NCI-H2196 treated with DMSO at 0.1 percent for 48 hours (cell line): ENCODE data around the gene MYO3B.
"Not testable (repeated sequence)": the region's sequence is repeated elsewhere in the genome, so short reads cannot be mapped to it uniquely, and the experiment has no call there.

ENCODE experiments used
- DNase-seq: peaks from one replicate; lab custom pipeline; 2025; ENCODE audit not compliant: unreplicated experiment; lab: John Stamatoyannopoulos, UW

MYO3B gene

DNA sequence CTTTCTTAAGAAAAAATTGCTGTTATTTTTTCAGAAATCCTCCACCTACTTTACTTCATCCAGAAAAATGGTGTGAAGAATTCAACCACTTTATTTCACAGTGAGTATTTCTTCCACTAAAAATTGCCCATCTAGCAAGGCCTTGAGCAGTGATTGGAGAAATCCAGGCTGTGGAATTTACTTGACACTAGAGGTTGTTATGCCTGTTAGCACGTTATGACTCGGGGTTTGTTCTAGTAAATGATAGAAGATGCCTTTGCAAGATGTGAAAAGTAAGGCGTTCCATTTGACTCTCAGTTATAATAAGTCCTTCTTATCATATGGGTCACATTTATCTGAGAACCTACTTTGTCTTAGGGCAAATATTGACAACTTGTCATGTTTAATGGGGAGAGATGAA lies 157.4 kb downstream of the MYO3B start:
- no peak for DNase-seq

DNA sequence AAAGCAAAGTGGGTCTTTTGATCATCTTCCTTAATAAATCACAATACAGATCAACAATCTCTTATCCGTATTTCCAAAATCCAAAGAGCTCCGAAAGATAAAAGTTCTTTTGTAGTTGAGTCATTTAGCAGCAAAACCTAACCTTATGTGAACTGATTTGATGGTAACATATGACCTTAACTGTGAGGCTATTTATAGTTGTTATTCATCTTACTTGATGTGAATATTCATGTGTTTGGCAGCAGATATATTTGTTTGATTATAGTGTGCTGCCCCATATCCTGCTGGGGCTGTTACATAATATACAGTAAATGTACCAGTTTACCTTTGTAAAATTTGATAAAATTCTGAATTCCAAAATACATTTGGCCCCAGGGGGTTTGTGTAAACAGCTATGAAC lies 158.5 kb downstream of the MYO3B start:
- DNase-seq, result no peak

DNA sequence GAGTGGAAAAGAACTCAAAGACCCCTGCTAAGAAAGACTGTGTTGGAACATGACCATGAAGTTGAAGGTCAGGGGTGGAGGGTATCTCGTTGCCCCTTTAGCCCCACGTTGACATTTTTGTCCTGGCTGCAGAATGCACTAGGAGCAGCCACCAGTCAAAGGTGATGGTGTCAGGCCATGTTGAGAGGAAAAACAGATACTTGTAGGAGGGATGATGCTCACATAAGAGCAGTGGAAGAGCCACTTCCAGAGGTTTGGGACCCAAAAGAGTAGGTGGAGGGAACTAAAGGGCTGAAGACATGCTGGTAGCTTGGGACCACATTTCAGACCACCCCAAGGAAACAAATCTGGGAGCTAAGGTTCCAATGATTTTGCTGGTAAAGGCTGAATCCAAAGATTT lies 159.0 kb downstream of the MYO3B start:
- DNase-seq, result no peak

GRCh38 chr2:170339322-170339721 lies 161.4 kb downstream of the MYO3B start:
- no peak for DNase-seq

DNA sequence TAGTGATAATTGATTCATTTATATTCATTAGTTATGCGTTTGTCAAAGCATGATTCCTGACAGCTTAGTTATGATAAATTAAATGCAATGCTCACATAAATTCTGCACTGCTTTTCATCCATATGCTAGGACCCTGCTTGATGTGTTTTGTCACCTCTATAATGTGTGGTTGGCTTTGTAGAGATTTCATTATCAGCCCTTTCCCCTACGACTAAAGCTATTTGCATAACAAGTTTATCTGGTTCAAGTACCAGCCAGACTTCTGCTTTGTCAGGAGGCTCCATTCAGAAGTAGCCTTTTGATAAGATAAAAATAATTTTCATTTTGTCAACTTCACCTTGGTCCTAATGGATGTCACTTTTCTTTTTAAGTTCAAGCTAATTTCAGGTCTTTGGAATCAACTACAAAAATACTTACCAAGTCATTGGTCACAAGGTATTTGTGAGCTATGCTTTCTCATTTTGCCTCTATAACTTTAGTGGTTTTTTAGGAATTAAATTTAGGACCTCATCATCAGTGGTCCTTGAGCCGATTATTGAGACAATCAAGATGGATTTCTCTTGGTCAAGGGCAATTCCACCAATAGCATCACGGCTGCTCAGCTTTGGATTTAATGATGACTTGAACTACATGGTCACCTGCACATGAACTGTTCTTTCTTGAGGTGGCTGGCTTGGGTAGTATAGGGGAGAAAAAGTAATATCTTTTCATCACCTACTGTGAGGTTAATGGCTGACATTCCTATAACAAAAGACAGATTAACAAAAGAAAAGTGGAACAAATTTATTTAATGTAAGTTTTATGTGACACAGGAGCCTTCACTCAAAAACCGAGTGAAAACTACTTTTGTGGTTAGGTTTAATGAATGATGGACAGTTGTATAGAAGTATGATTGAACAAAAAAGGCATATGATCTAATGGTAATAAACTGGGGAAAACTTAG lies 162.1 kb downstream of the MYO3B start:
- DNase-seq, result no peak

- no peak for DNase-seq
Observed at GRCh38 chr2:170340693-170341068, 162.7 kb downstream of the MYO3B start.

GRCh38 chr2:170341684-170342623 lies 164.0 kb downstream of the MYO3B start:
- DNase-seq, result no peak

DNA sequence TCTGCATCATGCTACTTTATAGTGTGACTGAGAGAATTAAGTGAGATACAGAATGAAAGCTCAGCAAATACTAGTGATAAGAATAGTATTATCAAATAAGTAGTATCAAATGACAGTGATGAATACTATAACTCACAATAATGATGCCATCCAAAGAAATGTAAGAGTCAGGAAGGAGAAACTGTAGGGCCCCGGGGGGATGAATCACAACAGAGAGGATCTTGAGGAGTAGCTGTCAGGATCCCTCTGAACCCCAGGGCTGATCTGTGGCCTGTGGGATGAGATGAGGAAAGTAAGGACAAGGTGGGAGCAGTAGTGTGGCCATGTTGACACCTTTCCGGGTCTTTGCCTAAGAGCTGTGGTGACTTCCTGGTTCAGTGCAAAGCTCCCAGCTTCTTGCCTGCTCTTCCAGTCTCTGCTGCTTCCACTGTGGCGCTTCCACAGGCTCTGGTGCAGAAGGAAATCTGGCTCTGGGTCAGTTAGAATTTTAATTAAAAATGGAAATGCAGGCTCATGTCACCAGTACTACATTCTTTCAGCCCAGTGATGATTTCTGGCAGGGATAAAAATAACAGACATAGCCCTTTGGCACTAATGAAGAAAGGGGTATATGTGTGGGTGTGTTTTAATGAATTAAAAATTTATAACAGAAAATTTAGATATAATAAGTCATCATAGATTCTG lies 166.9 kb downstream of the MYO3B start:
- no peak for DNase-seq

DNA sequence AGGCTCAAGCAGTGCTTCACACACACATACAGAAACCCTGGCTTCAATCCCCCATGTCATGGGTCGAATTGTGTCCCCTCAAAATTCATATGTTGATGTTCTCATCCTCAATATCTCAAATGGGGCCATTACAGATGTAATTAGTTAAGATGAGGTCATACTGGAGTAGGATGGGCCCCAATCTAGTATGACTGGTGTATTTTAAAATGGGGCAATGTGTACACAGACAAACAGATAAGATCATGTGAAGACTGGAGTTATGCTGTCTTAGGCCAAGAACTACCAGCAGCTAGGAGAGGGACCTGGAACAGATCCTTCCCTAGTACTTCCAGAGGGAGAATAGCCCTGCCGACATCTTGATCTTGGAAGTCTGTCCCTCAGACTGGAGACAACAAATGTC lies 167.7 kb downstream of the MYO3B start:
- DNase-seq, result no peak

- not testable (repeated sequence) for DNase-seq
Observed at GRCh38 chr2:170349269-170349668, 171.3 kb downstream of the MYO3B start.

DNA sequence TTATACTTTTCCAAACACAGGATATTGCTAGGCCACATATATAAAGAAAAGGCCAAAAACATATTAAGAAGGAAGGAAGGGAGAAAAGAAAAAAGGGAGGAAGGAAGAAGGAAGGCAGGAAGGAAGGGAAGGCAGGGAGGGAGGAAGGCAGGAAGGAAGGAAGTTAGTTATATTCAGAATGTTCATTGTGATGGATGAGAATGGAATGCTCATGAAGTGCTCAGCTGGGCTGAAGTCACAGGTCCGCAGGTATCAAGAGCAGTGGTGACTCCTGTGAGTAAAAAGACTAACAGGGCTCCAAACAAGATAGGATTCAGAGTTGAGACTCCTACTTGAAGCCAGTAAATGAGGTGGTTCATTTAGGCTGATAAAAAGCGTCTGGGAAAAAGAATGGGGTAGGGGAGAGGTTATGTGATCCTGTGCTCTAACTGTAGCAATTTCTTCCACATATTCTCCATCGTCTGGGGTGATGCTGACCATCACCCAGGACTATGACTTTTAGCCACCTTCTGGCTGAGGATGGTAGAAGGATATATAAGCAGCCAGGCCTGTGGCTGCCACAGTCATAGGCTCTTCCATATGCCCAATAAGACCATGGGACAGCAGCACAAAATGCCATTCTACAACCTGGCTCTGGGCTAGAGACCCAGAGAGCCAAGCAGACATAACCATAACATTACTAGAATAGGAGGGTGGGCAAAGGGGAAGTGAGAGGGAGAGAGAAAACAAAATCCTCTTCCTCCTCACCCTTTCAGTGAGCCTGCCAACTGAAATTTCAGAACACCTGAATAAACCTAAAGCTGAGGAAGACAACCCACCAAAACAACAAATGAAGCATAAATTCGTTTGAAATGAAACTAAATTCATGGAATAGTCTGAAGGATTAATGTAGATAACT lies 173.2 kb downstream of the MYO3B start:
- no peak for DNase-seq

DNA sequence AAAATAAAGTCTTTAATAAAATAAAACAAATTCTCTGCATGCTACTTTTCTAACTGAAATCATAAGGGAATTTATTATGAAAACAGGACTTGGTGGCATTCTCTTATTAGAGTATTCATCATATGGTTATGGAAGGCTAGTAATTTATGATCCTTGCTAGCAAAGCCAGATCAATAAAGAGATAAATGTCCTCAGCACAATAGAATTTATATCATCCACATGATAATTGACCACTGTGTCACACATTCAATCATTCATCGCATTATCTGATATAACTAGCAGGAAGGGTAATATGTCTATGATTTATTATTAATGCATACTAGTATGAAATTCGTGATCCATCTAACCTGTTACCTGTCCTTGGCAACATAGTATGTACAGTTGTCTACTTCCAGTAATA lies 175.8 kb downstream of the MYO3B start:
- no peak for DNase-seq

DNA sequence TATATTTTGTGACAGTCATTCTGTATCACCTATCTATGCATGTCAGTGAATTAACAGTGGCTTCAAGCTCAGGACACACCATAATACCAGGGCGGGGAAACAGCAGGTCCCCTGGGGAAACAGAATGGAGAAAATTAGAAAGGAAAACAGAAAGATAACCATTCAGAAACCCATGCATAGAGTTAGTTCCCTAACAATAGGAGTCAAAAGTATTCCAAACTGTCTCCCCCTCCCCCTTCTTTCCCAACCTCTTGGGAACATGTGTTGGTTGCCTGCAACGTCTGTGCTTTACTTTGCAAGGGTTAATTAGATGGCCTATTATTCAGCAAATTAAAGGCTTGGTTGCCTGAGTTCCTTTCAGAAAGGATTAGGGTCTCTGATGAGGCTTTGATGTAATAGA lies 176.4 kb downstream of the MYO3B start:
- no peak for DNase-seq

- no peak for DNase-seq
Observed at GRCh38 chr2:170354855-170355780, 177.2 kb downstream of the MYO3B start.

- no peak for DNase-seq
Observed at GRCh38 chr2:170359466-170359865, 181.5 kb downstream of the MYO3B start.

DNA sequence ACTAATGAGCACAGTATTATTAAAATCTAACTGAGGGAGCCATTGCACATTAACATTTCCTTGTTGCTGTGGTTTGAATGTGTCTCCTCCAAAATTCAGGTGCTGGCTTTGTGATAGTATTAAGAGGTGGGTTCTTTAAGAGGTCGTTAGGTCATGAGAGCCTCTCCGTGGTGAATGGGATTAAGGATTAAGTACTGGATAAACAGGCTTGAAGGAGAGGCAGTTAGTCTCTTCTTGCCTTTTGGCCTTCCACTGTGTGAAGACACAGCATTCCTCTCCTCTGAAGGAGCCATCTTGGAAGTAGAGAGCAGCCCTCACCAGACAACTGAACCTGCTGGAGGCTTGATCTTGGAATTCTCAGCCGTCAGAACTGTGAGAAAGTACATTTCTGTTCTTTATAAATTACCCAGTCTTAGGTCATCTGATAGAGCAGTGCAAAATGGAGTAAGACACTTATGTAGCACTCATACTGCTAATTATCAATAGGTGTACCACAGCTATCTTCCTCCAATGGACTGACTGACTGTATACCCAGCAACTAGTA lies 182.7 kb downstream of the MYO3B start:
- DNase-seq, result no peak

DNA sequence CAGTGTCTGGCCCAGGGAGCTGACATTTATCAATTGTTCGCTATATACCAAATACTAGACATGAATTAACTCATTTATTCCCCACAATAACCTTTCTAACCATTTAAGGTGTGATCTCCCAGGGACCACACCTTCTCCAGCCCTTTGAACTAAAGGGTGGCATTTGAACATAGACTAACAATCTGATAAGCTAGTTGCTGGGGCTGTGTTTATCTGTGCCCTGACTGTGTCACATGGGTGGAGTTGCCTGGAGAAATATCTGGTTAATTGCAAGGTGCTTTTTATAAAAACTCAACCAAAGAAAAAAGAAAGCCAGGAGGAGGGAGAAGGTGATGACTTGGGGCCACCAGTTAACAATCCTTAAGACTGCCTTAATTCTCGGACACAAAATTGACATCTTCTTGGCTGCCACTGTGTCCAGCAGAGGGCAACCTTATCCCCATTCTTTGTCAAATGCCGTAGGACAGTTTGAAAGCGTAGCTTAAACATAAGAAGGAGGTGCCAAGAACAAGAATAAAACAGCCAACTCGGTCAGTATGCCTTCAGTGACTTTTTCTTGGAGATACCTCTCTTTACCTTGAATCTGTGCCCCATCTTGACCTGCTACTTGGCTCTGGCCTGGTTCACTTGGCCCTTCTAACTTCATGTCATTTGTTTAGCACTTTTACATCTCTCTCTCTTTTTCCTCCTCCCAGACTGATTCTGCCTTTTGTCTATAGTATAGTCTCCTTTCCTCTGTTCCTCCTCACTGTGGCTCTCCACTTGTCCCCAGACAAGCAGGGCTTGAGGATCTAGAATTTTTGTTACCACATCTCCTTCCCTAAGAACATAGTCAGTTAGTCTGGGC lies 183.4 kb downstream of the MYO3B start:
- DNase-seq, result peak; percentile 13

GRCh38 chr2:170362313-170362870 lies 184.4 kb downstream of the MYO3B start:
- no peak for DNase-seq
